Sigmoid colon (tissue), 4 donors: ENCODE data around the gene SSC5D.

Experiments used
- POLR2AphosphoS5 ChIP-seq, 4 donors: sonication (generic); formaldehyde crosslinking; IDR thresholded peaks; one replicate each; pipeline ENCODE4 v1.6.1; 2017; ENCODE audit warnings: antibody characterized with exemption in 4 of 4
- TF ChIP-seq, protein P1 (sequence below), 4 experiments: fragments of 450-650 bp in 3 of 4; fragments of 200-600 bp in 1 of 4; IDR thresholded peaks; one replicate each; pipeline ENCODE4 v1.5.1; 2016 to 2019; ENCODE audit warnings: antibody characterized with exemption in 4 of 4, mild to moderate bottlenecking in 3 of 4, moderate library complexity in 2 of 4

DNA sequence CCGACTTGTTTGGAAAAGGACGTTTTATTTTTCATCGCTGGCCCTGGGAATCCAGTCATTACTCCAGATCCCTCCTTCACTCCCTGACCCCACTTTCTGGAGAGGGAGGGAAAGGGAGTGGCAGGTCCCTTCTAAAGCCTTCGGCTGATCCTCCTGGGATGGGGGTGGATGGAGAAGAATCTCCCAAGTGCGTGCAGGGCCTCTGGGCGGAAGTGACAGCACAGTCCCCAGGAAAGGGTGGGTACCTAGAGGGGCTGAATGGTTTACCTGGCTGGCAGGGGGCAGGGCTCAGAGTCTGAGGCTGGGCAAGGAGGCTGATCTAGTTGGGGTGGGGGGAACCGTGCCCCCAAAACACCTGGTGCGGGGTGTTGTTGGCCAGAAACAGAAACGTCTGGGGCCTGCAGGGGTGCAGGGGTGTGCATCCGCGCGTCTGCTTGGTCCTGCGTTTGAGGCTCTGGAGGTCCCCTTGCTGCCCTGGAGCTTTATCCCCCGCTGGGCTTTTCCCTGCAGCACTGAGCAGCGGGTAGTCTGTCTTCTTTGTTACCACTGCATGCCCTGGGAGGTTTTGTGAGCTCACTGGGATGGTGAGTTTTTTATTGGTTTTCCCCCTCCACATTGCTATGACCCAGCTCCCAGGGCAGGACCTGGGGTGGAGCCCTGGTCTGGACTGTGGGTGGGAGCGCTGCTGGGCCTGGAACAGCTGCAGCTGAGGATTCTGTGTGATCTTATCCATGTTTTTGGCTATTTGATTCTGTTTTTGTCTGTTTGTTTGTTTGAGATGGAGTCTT, 14.8 kb upstream of the SSC5D start:
- TF ChIP-seq, protein P1, sequence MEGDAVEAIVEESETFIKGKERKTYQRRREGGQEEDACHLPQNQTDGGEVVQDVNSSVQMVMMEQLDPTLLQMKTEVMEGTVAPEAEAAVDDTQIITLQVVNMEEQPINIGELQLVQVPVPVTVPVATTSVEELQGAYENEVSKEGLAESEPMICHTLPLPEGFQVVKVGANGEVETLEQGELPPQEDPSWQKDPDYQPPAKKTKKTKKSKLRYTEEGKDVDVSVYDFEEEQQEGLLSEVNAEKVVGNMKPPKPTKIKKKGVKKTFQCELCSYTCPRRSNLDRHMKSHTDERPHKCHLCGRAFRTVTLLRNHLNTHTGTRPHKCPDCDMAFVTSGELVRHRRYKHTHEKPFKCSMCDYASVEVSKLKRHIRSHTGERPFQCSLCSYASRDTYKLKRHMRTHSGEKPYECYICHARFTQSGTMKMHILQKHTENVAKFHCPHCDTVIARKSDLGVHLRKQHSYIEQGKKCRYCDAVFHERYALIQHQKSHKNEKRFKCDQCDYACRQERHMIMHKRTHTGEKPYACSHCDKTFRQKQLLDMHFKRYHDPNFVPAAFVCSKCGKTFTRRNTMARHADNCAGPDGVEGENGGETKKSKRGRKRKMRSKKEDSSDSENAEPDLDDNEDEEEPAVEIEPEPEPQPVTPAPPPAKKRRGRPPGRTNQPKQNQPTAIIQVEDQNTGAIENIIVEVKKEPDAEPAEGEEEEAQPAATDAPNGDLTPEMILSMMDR (IDR thresholded peaks at IDR 0.05) = no peak
- TF ChIP-seq POLR2AphosphoS5 (IDR thresholded peaks at IDR 0.05) = no peak
